CD4-positive, alpha-beta T cell treated with Interleukin-2 at 100 ng/mL for 4 hours (primary cell): ENCODE data around the gene SEMA5A.

ENCODE experiments used
- DNase-seq: peaks from one replicate; pipeline ENCODE4 v3.0.0-alpha.2; 2020; ENCODE audit warnings: low spot score

Gene SEMA5A

GRCh38 chr5:9169557-9169902, 376.3 kb downstream of the SEMA5A start:
- no peak for DNase-seq

- no peak for DNase-seq
Measured at GRCh38 chr5:9168791-9169556, 376.9 kb downstream of the SEMA5A start.

GRCh38 chr5:9166202-9167112, 379.4 kb downstream of the SEMA5A start:
- no peak for DNase-seq

GRCh38 chr5:9165546-9165945, 380.3 kb downstream of the SEMA5A start:
- DNase-seq, result no peak

- no peak for DNase-seq
Measured at GRCh38 chr5:9160747-9161146, 385.1 kb downstream of the SEMA5A start.

GRCh38 chr5:9157811-9158210, 388.1 kb downstream of the SEMA5A start:
- DNase-seq, result no peak

GRCh38 chr5:9157020-9157419, 388.9 kb downstream of the SEMA5A start:
- DNase-seq, result no peak

- no peak for DNase-seq
Measured at GRCh38 chr5:9156282-9156681, 389.6 kb downstream of the SEMA5A start.

- DNase-seq, result no peak
Measured at GRCh38 chr5:9151684-9152427, 394.0 kb downstream of the SEMA5A start.

GRCh38 chr5:9149988-9150387, 395.9 kb downstream of the SEMA5A start:
- DNase-seq, result no peak

- no peak for DNase-seq
Measured at GRCh38 chr5:9148242-9148641, 397.6 kb downstream of the SEMA5A start.

GRCh38 chr5:9140711-9141110, 405.2 kb downstream of the SEMA5A start:
- no peak for DNase-seq

- no peak for DNase-seq
Measured at GRCh38 chr5:9140202-9140601, 405.7 kb downstream of the SEMA5A start.

GRCh38 chr5:9139344-9139743, 406.5 kb downstream of the SEMA5A start:
- no peak for DNase-seq

- DNase-seq, result no peak
Measured at GRCh38 chr5:9128136-9128535, 417.7 kb downstream of the SEMA5A start.

GRCh38 chr5:9126490-9126889, 419.4 kb downstream of the SEMA5A start:
- no peak for DNase-seq

GRCh38 chr5:9125852-9126251, 420.0 kb downstream of the SEMA5A start:
- DNase-seq, result no peak

GRCh38 chr5:9124838-9125237, 421.0 kb downstream of the SEMA5A start:
- no peak for DNase-seq

- no peak for DNase-seq
Measured at GRCh38 chr5:9124071-9124470, 421.8 kb downstream of the SEMA5A start.

GRCh38 chr5:9122528-9122927, 423.3 kb downstream of the SEMA5A start:
- DNase-seq, result no peak

- DNase-seq, result no peak
Measured at GRCh38 chr5:9121597-9121996, 424.3 kb downstream of the SEMA5A start.

- no peak for DNase-seq
Measured at GRCh38 chr5:9118852-9119251, 427.0 kb downstream of the SEMA5A start.

- no peak for DNase-seq
Measured at GRCh38 chr5:9115093-9115492, 430.8 kb downstream of the SEMA5A start.
